Caco-2 (cell line): Measurements from ENCODE around the gene CUTC. TPM values are rescaled to one million over a fixed set of nuclear protein-coding genes. Genes with fewer than 3 reads are reported as not detected.

Experiments used
- BruUV-seq: library from RNA; stranded (reverse); fragments of 400-500 nt; replicated peaks from 2 replicates; lab custom pipeline; 2021; lab: Mats Ljungman, UMichigan
- CTCF ChIA-PET: fragments of 300-600 bp; sonication (Branson Sonifier 250); formaldehyde crosslinking; loops from one replicate; lab custom pipeline; 2022; ENCODE audit warnings: antibody characterized with exemption; lab: Charles Lee
- POLR2A ChIA-PET: fragments of 300-600 bp; sonication (Branson Sonifier 250); formaldehyde crosslinking; loops from one replicate; lab custom pipeline; 2022; ENCODE audit warnings: antibody characterized with exemption; lab: Charles Lee
- DNase-seq, 2 experiments: peaks; one replicate each; pipeline versions ENCODE4 v3.0.0 to v3.0.0-alpha.2; 2020 to 2022
- H3K27me3 ChIP-seq: replicated peaks from 2 replicates; pipeline ENCODE4 v1.6.0; 2011; ENCODE audit warnings: low read length; ENCODE audit not compliant: control insufficient read depth, insufficient read depth
- H3K36me3 ChIP-seq: 2 replicates; pipeline ENCODE4 v1.5.1; 2011; ENCODE audit warnings: low read length; ENCODE audit not compliant: control insufficient read depth, insufficient read depth
- H3K4me1 ChIP-seq: fragments of 250-450 bp; sonication (Bioruptor Pico); 2 replicates; pipeline ENCODE4 v1.5.1; 2020; ENCODE audit warnings: mild to moderate bottlenecking
- H3K4me3 ChIP-seq: 2 replicates; pipeline ENCODE4 v1.5.1; 2011; ENCODE audit warnings: low read depth, mild to moderate bottlenecking, control low read depth, low read length
- H3K9me3 ChIP-seq: fragments of 250-450 bp; sonication (Bioruptor Pico); 2 replicates; pipeline ENCODE4 v1.5.1; 2020; ENCODE audit warnings: mild to moderate bottlenecking, moderate library complexity
- H3K27ac Mint-ChIP-seq: one replicate; pipeline ENCODE4 v1.8.0; 2022; ENCODE audit warnings: mixed read lengths; ENCODE audit not compliant: unreplicated experiment
- H3K27me3 Mint-ChIP-seq: one replicate; pipeline ENCODE4 v1.8.0; 2022; ENCODE audit warnings: mixed read lengths; ENCODE audit not compliant: insufficient read depth, unreplicated experiment
- H3K36me3 Mint-ChIP-seq: one replicate; pipeline ENCODE4 v1.8.0; 2022; ENCODE audit warnings: mild to moderate bottlenecking, mixed read lengths; ENCODE audit not compliant: insufficient read depth, unreplicated experiment
- H3K4me1 Mint-ChIP-seq: one replicate; pipeline ENCODE4 v1.8.0; 2022; ENCODE audit warnings: low read depth, mixed read lengths; ENCODE audit not compliant: unreplicated experiment
- H3K4me3 Mint-ChIP-seq: one replicate; pipeline ENCODE4 v1.8.0; 2022; ENCODE audit warnings: mild to moderate bottlenecking, moderate library complexity, mixed read lengths; ENCODE audit not compliant: unreplicated experiment
- H3K9me3 Mint-ChIP-seq: one replicate; pipeline ENCODE4 v1.8.0; 2022; ENCODE audit warnings: mixed read lengths; ENCODE audit not compliant: unreplicated experiment
- CTCF ChIP-seq, 2 experiments: fragments of 200-600 bp in 1 of 2; IDR thresholded peaks; 1 replicate in 1 of 2; 2 replicates in 1 of 2; pipeline versions ENCODE4 v1.5.1 to v1.8.0; 2011 to 2022; ENCODE audit warnings: antibody characterized with exemption in 1 of 2, control low read depth in 1 of 2, inconsistent platforms in 1 of 2, low read depth in 1 of 2, low read length in 1 of 2, mild to moderate bottlenecking in 1 of 2, moderate library complexity in 1 of 2; ENCODE audit not compliant: insufficient read depth in 1 of 2, severe bottlenecking in 1 of 2, unreplicated experiment in 1 of 2
- intact Hi-C: fragments of 100-400 bp; cut with micrococcal nuclease; formaldehyde crosslinking; loops from one replicate; pipeline ENCODE4 v1.10.0; 2022; ENCODE audit not compliant: unreplicated experiment
- total RNA-seq: library from RNA; stranded (reverse); gene quantifications from 2 replicates; pipeline ENCODE4 v1.2.3, GENCODE V29; 2022

Gene CUTC
- total RNA-seq, 1 experiment from 2014 or later, result 30.1 TPM

- Mint-ChIP-seq H3K27ac (no peak overlapping the region), H3K4me3 (no peak overlapping the region), H3K27me3 (no peaks in the 10 kb centered on the region), H3K9me3 (no peaks in the 10 kb centered on the region), H3K36me3 (peaks cover 84% of the 10 kb centered on the region), H3K4me1 (no peaks in the 10 kb centered on the region)
- ChIA-PET CTCF (interaction anchor here (0.6 kb wide), 1 partner anchor 66 kb away, joined by 4 read pairs; the partner anchor contains the start of genes COX15 and CUTC), POLR2A (no interaction called here)
- intact Hi-C loops, result no loop called here
- no TSS peak for BruUV-seq
- H3K36me3 ChIP-seq, result peaks cover 13% of the 10 kb centered on the region
- no peaks in the 10 kb centered on the region for H3K4me1 ChIP-seq
- H3K4me3 ChIP-seq, result no peak overlapping the region
- H3K9me3 ChIP-seq, result no peaks in the 10 kb centered on the region
- no peak for DNase-seq
- TF ChIP-seq CTCF (IDR thresholded peaks at IDR 0.05; ENCODE audit: insufficient read depth in 1 of 2, low read depth in 1 of 2, low read length in 1 of 2, severe bottlenecking in 1 of 2, unreplicated experiment in 1 of 2), result no peak
- no peaks in the 10 kb centered on the region for H3K27me3 ChIP-seq
These were observed 66.0 kb downstream of the CUTC start for GRCh38 chr10:99798031-99798430.

- Histone ChIP-seq H3K36me3 (peaks cover 15% of the 10 kb centered on the region), H3K4me3 (no peak overlapping the region), H3K27me3 (no peaks in the 10 kb centered on the region), H3K4me1 (no peaks in the 10 kb centered on the region), H3K9me3 (no peaks in the 10 kb centered on the region)
- ChIA-PET CTCF (no interaction called here), POLR2A (no interaction called here)
- H3K4me1 Mint-ChIP-seq, result no peaks in the 10 kb centered on the region
- H3K9me3 Mint-ChIP-seq, result no peaks in the 10 kb centered on the region
- no peak overlapping the region for H3K27ac Mint-ChIP-seq
- intact Hi-C loops, result no loop called here
- no peaks in the 10 kb centered on the region for H3K27me3 Mint-ChIP-seq
- no TSS peak for BruUV-seq
- DNase-seq, result no peak
- H3K36me3 Mint-ChIP-seq, result peaks cover 75% of the 10 kb centered on the region
- no peak overlapping the region for H3K4me3 Mint-ChIP-seq
- TF ChIP-seq CTCF (IDR thresholded peaks at IDR 0.05; ENCODE audit: insufficient read depth in 1 of 2, low read depth in 1 of 2, low read length in 1 of 2, severe bottlenecking in 1 of 2, unreplicated experiment in 1 of 2), result no peak
These were observed 66.9 kb downstream of the CUTC start for GRCh38 chr10:99798920-99799319.

- Mint-ChIP-seq H3K27ac (no peak overlapping the region), H3K4me3 (no peak overlapping the region), H3K36me3 (peaks cover 76% of the 10 kb centered on the region), H3K4me1 (no peaks in the 10 kb centered on the region), H3K27me3 (no peaks in the 10 kb centered on the region), H3K9me3 (no peaks in the 10 kb centered on the region)
- intact Hi-C loops, result no loop called here
- BruUV-seq, result no TSS peak
- POLR2A ChIA-PET, result interaction anchor here (0.6 kb wide), 1 partner anchor 32 kb away, joined by 7 read pairs; no protein-coding TSS in a partner anchor
- TF ChIP-seq CTCF (IDR thresholded peaks at IDR 0.05; ENCODE audit: insufficient read depth in 1 of 2, low read depth in 1 of 2, low read length in 1 of 2, severe bottlenecking in 1 of 2, unreplicated experiment in 1 of 2), result no peak
- CTCF ChIA-PET, result interaction anchor here (1.2 kb wide), 1 partner anchor 67 kb away, joined by 3 read pairs; the partner anchor contains the start of genes COX15 and CUTC
- Histone ChIP-seq H3K4me3 (no peak overlapping the region), H3K36me3 (peaks cover 15% of the 10 kb centered on the region), H3K4me1 (no peaks in the 10 kb centered on the region), H3K9me3 (no peaks in the 10 kb centered on the region), H3K27me3 (no peaks in the 10 kb centered on the region)
- no peak for DNase-seq
These were observed 67.6 kb downstream of the CUTC start for GRCh38 chr10:99799613-99800012.
